VCaP (cell line): ENCODE data around the gene FUNDC2.

Experiments used
- H3K27ac ChIP-seq: fragments of 450-650 bp; 2 replicates; pipeline ENCODE4 v1.5.1; 2017
- TF ChIP-seq, protein P1 (sequence below): fragments of 450-650 bp; conservative IDR thresholded peaks from 2 replicates; pipeline ENCODE4 v1.5.1; 2017; ENCODE audit warnings: mild to moderate bottlenecking, moderate library complexity

FUNDC2 gene

DNA sequence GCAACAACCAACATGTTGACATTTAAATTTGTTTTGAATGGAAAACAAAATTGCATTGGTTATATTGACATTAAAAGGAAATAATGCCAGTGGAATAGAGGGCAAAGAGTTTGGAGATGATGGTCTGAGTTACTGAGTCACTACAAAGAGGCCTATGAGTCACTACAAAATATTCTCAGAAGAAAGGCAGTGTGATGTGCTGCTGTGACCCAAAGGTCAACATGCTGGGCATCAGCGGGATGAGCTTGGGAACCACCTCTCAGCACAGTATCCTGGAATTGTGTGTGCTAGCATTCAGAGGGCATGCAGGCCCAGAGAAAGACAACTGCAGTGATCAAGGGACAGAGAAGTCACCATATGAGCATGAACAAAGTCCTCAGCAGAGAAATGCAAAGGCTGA, 41.5 kb downstream of the FUNDC2 start:
- H3K27ac ChIP-seq, result no peak overlapping the region
- TF ChIP-seq, protein P1, sequence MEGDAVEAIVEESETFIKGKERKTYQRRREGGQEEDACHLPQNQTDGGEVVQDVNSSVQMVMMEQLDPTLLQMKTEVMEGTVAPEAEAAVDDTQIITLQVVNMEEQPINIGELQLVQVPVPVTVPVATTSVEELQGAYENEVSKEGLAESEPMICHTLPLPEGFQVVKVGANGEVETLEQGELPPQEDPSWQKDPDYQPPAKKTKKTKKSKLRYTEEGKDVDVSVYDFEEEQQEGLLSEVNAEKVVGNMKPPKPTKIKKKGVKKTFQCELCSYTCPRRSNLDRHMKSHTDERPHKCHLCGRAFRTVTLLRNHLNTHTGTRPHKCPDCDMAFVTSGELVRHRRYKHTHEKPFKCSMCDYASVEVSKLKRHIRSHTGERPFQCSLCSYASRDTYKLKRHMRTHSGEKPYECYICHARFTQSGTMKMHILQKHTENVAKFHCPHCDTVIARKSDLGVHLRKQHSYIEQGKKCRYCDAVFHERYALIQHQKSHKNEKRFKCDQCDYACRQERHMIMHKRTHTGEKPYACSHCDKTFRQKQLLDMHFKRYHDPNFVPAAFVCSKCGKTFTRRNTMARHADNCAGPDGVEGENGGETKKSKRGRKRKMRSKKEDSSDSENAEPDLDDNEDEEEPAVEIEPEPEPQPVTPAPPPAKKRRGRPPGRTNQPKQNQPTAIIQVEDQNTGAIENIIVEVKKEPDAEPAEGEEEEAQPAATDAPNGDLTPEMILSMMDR, result no peak

DNA sequence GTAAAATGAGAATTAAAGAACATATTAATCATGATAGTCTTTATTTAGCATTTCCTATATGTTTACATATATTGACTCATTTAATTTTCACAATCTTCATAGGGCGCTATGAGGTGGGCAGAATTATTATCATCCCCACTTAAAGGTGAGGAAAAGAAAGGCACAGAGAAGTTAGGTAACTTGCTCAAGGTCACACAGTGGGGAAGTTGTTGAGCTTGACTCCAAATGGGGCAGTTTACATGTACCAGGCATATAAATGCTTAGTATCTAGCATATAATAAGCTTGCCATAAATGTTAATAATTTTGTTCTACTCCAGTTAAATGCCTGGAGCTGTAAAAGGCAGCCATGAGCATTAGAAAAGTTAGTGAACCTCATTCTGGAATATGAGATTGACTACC, 42.8 kb downstream of the FUNDC2 start:
- TF ChIP-seq, protein P1, result no peak
- no peak overlapping the region for H3K27ac ChIP-seq

DNA sequence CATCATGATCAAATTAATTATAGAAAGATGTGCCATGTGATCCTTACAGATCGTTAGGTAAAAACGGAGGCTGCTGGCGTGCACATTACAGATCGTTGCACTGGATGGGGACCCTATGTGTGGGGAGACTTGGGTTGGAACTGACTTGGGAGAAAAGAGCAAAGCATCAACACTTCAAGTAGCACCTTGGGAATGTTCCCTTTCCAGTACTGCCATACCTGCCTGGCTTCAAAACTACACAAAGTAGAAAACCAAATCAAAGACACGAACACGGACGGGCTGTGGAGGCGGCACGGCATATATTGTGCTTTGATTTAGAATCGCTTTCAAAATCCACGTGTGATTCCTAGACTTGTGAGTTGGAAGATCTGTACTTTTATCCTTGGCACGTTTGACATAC, 43.4 kb downstream of the FUNDC2 start:
- TF ChIP-seq, protein P1, result no peak
- peak overlapping the region; percentile 79 for H3K27ac ChIP-seq

DNA sequence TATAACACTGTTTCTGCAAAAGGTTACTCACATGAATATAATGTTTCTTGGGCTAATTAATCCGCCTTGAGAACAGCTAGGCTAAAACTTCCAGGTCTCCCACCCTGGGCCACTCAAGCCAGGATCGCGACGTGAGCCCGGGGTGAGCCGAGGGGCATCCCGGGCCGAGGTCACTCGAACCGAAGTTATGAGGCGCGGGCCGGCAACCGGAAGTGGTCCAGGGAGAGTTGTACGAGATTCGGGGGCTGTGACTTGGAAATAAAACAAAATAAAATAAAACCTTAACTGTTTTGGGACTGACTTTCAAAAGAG, 44.0 kb downstream of the FUNDC2 start:
- TF ChIP-seq, protein P1, result no peak
- H3K27ac ChIP-seq, result peak overlapping the region; percentile 79

DNA sequence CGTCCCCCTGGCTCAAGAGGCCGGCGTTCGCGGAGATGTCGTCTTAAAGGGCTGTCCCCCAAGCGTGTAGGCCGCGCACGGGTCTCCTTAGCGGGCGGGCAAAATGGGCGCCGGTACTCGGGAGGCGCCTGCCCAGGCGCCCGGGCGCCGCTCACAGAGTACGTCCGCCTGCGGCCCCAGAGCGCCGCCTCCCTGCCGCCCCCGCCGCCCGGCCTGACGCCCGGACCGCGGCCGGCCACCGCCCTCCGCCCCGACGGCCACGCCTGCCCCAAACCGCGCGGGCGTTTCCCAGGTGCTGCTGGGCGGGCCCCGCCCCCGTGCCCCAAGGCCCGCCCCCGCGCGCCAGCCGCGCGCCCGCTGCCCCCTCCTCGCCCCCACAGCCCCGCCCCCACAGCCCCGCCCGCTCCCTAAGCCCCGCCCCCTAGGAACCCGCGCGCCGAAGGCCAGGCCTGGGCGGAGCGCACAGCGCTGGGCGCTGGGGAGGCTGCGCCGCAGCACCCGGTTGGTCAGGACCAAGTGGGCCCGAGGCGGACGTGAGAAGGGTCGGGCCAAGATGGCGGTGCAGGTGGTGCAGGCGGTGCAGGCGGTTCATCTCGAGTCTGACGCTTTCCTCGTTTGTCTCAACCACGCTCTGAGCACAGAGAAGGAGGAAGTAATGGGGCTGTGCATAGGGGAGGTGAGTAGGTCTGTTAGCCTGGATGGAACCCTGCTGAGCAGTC, 44.5 kb downstream of the FUNDC2 start, which contains the start of the genes BRCC3, CMC4 and MTCP1:
TSS of gene BRCC3 (plus strand) at position 534 of the 719 bp plus-strand sequence. CDS start at position 554, 20 bp downstream.
TSS of gene CMC4 (minus strand) at position 162 of the 719 bp plus-strand sequence. CDS start 7,113 bp downstream, outside the sequence.
TSS of gene MTCP1 (minus strand) at position 162 of the 719 bp plus-strand sequence. CDS start 5,126 bp downstream, outside the sequence.
- H3K27ac ChIP-seq, result peak within 1 kb of the TSS; percentile 79
- TF ChIP-seq, protein P1, result no peak

DNA sequence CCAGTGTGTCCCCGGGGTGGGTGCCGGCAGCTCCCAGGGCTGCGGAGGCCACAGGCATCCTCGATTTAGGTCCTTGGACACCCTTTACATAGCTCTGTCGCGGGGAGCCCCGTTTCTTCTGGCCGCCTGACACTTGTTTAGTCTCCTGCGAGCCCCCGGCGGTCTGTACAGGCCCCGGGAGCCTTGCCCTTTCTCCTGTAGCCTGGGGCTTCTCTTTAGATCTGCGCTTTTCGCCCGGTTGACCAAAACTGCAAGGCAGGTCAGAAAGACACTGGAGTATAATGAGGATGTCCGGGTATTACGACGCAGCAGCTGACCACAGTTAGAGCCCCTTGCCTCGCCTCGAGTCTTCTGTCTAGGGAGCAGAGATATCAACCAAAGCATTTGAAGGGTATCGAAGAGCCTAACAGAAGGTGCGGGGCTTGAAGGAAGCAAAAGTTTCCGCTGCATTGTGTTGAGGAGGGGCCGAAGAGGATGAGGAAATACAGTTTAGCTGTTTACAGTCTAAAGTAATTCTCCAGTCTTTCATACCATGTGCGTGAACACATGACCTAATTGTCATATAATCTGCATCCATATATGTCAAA, 45.1 kb downstream of the FUNDC2 start:
- TF ChIP-seq, protein P1, result no peak
- H3K27ac ChIP-seq, result peak overlapping the region; percentile 79

DNA sequence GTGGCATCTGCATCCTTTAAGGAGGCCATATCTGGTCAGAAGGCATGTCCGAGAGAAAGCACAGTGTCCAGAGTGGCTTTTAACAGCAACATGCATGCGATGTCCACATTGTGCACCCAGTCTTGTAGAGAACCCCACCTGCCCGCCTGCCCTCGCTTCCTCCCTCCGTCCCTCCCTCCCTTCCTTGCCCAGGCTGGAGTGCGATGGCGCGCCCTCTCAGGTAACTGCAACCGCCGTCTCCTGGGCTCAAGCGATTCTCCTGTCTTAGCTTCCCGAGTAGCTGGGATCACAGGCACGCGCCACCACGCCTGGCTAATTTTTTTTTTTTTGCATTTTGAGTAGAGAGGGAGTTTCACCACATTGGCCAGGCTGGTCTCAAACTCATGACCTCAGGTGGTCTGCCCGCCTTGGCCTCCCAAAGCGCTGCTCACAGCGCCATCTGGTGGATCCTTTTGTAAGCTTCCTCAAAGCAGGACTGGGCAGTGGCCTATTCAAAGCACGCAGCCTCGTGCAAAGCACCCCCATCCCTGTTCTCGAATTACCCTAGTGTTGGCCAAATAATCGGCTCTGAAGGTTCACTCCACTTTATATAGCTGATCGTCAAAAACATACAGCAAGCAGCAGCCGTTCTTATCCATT, 59.7 kb downstream of the FUNDC2 start:
- H3K27ac ChIP-seq, result no peak overlapping the region
- TF ChIP-seq, protein P1, result peak; percentile 67
